HEK293T (cell line): Measurements from ENCODE around the gene SEMA5A.

Experiments
- CTCF ChIA-PET: fragments of 350-600 bp; formaldehyde crosslinking; extraction: SDS; loops from one replicate; lab custom pipeline; 2021; ENCODE audit warnings: antibody characterized with exemption, inconsistent platforms; lab: Yijun Ruan, JAX
- POLR2A ChIA-PET: fragments of 350-600 bp; formaldehyde crosslinking; extraction: SDS; loops from one replicate; lab custom pipeline; 2020; ENCODE audit warnings: antibody characterized with exemption, inconsistent platforms; lab: Yijun Ruan, JAX
- DNase-seq: peaks from one replicate; pipeline ENCODE4 v3.0.0; 2012; ENCODE audit warnings: mixed read lengths; ENCODE audit errors: extremely low spot score
- ARNT ChIP-seq: fragments of 450-650 bp; IDR thresholded peaks from 2 replicates; pipeline ENCODE4 v1.6.1; 2017; ENCODE audit warnings: mild to moderate bottlenecking
- BHLHE40 ChIP-seq: fragments of 450-650 bp; IDR thresholded peaks from 2 replicates; pipeline ENCODE4 v1.6.1; 2016; ENCODE audit warnings: mild to moderate bottlenecking, moderate library complexity, borderline replicate concordance
- CTBP1 ChIP-seq: fragments of 450-650 bp; IDR thresholded peaks from 2 replicates; pipeline ENCODE4 v1.6.1; 2016; ENCODE audit warnings: borderline replicate concordance
- ELF4 ChIP-seq: fragments of 450-650 bp; IDR thresholded peaks from 2 replicates; pipeline ENCODE4 v1.6.1; 2017; ENCODE audit warnings: antibody characterized with exemption
- FOXA1 ChIP-seq: fragments of 450-650 bp; IDR thresholded peaks from 2 replicates; pipeline ENCODE4 v1.6.1; 2016; ENCODE audit warnings: mild to moderate bottlenecking
- FOXK2 ChIP-seq: fragments of 450-650 bp; IDR thresholded peaks from 2 replicates; pipeline ENCODE4 v1.6.1; 2016; ENCODE audit warnings: mild to moderate bottlenecking
- FOXM1 ChIP-seq: fragments of 450-650 bp; IDR thresholded peaks from 2 replicates; pipeline ENCODE4 v1.6.1; 2017; ENCODE audit warnings: mild to moderate bottlenecking, borderline replicate concordance
- HDGF ChIP-seq: fragments of 450-650 bp; IDR thresholded peaks from 2 replicates; pipeline ENCODE4 v1.6.1; 2017; ENCODE audit warnings: antibody characterized with exemption, borderline replicate concordance
- L3MBTL2 ChIP-seq: fragments of 450-650 bp; conservative IDR thresholded peaks from 2 replicates; pipeline ENCODE4 v1.6.1; 2016; ENCODE audit warnings: mild to moderate bottlenecking
- LEF1 ChIP-seq: fragments of 450-650 bp; IDR thresholded peaks from 2 replicates; pipeline ENCODE4 v1.6.1; 2017; ENCODE audit warnings: mild to moderate bottlenecking, borderline replicate concordance
- NFRKB ChIP-seq: fragments of 450-650 bp; IDR thresholded peaks from 2 replicates; pipeline ENCODE4 v1.6.1; 2016; ENCODE audit warnings: mild to moderate bottlenecking, moderate library complexity
- PKNOX1 ChIP-seq: fragments of 450-650 bp; IDR thresholded peaks from 2 replicates; pipeline ENCODE4 v1.6.1; 2016
- SP1 ChIP-seq: fragments of 450-650 bp; IDR thresholded peaks from 2 replicates; pipeline ENCODE4 v1.6.1; 2017
- SUZ12 ChIP-seq: fragments of 450-650 bp; IDR thresholded peaks from 2 replicates; pipeline ENCODE4 v1.6.1; 2016; ENCODE audit warnings: mild to moderate bottlenecking
- TARDBP ChIP-seq: fragments of 450-650 bp; IDR thresholded peaks from 2 replicates; pipeline ENCODE4 v1.6.1; 2016
- ZNF384 ChIP-seq: fragments of 450-650 bp; IDR thresholded peaks from 2 replicates; pipeline ENCODE4 v1.6.1; 2016

SEMA5A gene

DNA sequence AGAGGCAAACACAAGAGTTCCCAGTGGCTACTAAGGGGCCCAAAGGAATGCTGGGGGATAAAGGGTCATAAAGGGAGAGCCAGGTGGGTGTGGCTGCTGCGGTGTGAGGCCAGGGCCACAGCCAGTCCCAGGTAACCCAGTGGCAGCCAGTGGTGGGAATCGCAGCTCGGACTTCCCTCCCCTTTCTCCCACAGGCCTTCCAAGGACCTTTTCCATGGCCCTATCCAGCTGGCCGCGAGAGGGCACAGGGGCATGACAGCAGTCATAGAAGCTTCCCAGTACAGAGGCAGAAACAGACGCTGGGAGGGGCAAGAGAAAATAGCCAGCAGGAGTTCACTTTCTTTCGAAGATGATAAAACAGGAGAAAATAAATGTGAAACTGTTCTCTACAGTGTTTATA is 257.6 kb downstream of the SEMA5A start:
- ChIA-PET POLR2A (no interaction called here), CTCF (no interaction called here)
- TF ChIP-seq FOXA1 (no peak), SP1 (no peak), CTBP1 (no peak), ZNF384 (no peak), SUZ12 (no peak), LEF1 (no peak), PKNOX1 (no peak), ELF4 (no peak), FOXK2 (no peak), BHLHE40 (no peak), TARDBP (no peak), NFRKB (no peak), ARNT (no peak)
- DNase-seq: no peak

DNA sequence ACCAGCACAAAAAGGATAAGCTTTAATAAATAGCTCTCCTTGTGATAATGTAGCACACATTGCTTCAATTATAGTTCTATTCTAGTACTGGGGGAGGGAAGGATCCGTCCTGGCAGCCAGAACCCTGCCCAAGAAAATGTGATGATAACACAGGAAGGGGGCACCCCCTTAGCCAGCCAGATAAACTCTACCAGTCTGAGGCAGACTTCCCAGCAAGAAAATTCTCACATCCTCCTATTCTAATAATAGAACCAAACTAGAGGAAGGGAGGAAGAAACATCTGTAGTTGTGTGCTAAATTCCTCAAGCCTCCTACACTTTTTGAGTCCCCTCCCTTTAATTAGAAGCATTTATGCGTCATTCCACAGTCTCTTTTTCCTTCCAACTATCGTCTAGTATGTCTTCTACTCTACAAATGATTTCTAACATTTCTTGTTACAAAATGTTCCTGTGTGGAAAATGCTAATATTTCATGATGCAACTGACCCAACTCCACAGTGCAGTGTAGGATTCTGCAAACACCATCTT is 261.0 kb downstream of the SEMA5A start:
- no peak for DNase-seq
- POLR2A ChIA-PET: no interaction called here
- TF ChIP-seq SP1 (no peak), TARDBP (no peak), PKNOX1 (no peak), CTBP1 (no peak), FOXA1 (no peak), ELF4 (no peak), SUZ12 (no peak), FOXK2 (no peak)
- CTCF ChIA-PET: no interaction called here

DNA sequence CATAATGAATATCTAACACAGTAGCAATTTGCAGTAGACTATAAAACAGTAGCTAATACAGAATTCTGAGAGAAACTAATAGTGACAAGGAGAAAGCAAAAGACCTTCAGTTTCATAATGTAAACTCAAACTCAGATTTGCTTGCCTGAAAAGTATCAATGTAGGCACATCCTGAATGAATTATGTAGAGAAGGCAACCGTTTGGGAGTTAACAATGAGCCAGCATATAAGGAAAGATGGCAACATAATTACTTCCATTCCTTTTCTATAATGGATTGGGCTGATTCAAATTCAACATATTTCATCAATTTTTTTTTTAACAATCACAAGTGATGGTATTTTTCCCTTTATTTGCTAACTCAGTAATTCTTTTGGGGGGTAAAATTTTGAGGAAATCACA is 261.6 kb downstream of the SEMA5A start:
- POLR2A ChIA-PET: no interaction called here
- CTCF ChIA-PET: no interaction called here
- TF ChIP-seq ZNF384: no peak
- TF ChIP-seq BHLHE40: no peak
- TF ChIP-seq SP1: no peak
- TF ChIP-seq FOXK2: no peak
- no peak for TF ChIP-seq PKNOX1
- no peak for TF ChIP-seq ELF4
- no peak for DNase-seq

DNA sequence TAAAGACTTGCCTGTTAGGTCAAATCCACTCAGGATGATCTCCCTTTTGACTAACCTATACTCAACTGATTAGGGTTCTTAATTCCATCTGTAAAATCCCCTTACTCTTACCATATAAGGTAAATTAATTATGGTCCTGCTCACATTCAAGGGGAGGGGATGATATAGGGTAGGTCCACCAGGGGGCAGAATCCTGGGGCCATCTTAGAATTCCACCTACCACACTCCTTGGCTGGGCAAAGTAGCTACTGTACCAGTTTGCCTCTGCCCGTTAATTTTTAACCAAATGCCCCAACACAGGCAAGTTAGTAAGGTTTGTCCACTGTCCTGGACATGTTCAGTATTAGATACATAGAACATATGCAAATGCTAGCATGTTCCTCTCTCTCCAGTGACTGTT is 262.4 kb downstream of the SEMA5A start:
- TF ChIP-seq ARNT (no peak), SUZ12 (no peak), ZNF384 (no peak), NFRKB (no peak), FOXM1 (no peak), SP1 (no peak), CTBP1 (no peak), PKNOX1 (no peak), FOXA1 (no peak), FOXK2 (no peak), L3MBTL2 (no peak), LEF1 (no peak), BHLHE40 (no peak)
- DNase-seq: no peak
- ChIA-PET CTCF (no interaction called here), POLR2A (no interaction called here)

- CTCF ChIA-PET: no interaction called here
- TF ChIP-seq SP1 (no peak), ARNT (no peak), L3MBTL2 (no peak), ELF4 (no peak), SUZ12 (no peak), FOXM1 (no peak), LEF1 (no peak), PKNOX1 (no peak), CTBP1 (no peak), FOXK2 (no peak), HDGF (no peak), TARDBP (no peak), ZNF384 (no peak), FOXA1 (no peak), BHLHE40 (no peak), NFRKB (no peak)
- DNase-seq: no peak
- POLR2A ChIA-PET: no interaction called here
Measured at GRCh38 chr5:9283021-9283420, 262.9 kb downstream of the SEMA5A start.
